ENCODE data around the gene CCDC8.

GRCh38 chr19:46435009-46435408, 21.6 kb upstream of the CCDC8 start:
- TF ChIP-seq POLR2A (IDR thresholded peaks at IDR 0.05; ENCODE audit: low read depth, low read length) (no peak), POLR2AphosphoS5 (IDR thresholded peaks at IDR 0.05; ENCODE audit: low read depth, low read length) (no peak)

Measured in GM12892 (cell line).